H1 (cell line): ENCODE data around the gene LLGL2. TPM values are rescaled to one million over a fixed set of nuclear protein-coding genes. Genes with fewer than 3 reads are reported as not detected.

ENCODE experiments used
- BCL11A ChIP-seq, 2 experiments: IDR thresholded peaks; one replicate each; pipeline ENCODE4 v1.6.1; 2011; ENCODE audit warnings: low read depth in 2 of 2, low read length in 2 of 2, mild to moderate bottlenecking in 2 of 2
- CBX5 ChIP-seq: fragments of 300-800, 300-1000 bp; sonication (generic); IDR thresholded peaks from 2 replicates; pipeline ENCODE4 v1.7.1; 2016; ENCODE audit warnings: antibody characterized with exemption, low read length, low read depth
- HDAC6 ChIP-seq: IDR thresholded peaks from one replicate; pipeline ENCODE4 v1.7.1; 2012; ENCODE audit warnings: low read depth, mild to moderate bottlenecking, inconsistent platforms, low read length, moderate library complexity
- RNF2 ChIP-seq: fragments of 200-900, 300-1000 bp; sonication (generic); IDR thresholded peaks from 2 replicates; pipeline ENCODE4 v1.7.1; 2016; ENCODE audit warnings: borderline replicate concordance, low read depth, mild to moderate bottlenecking, antibody characterized with exemption, low read length; ENCODE audit not compliant: poor library complexity, severe bottlenecking; ENCODE audit errors: missing control alignments
- TBP ChIP-seq: IDR thresholded peaks from 2 replicates; pipeline ENCODE4 v1.6.1; 2011; ENCODE audit warnings: low read depth, low read length, improper control_type of control experiment
- polyA plus RNA-seq, 7 experiments: library from polyadenylated mRNA; depleted of rRNA in 3 of 7; stranded (reverse) in 5 of 7; unstranded in 2 of 7; fragments of >200 nt in 5 of 7; fragments of 200-250 nt in 2 of 7; gene quantifications; 1 replicate in 5 of 7; 2 replicates in 1 of 7; 4 replicates in 1 of 7; pipeline versions ENCODE4 v1.2.1 to v1.2.3, GENCODE V29; 2011 to 2013; ENCODE audit warnings: missing spikeins in 2 of 7, mixed read lengths in 2 of 7
- total RNA-seq: library from RNA; stranded (reverse); fragmentation: NEBNext Ultra II Directional; extraction: Animal tissue kit (Norgen Biotek cat#: 25700); gene quantifications from 2 replicates; pipeline ENCODE4 v1.2.1, GENCODE V29; 2021
- TF ChIP-seq, protein P1 (sequence below): IDR thresholded peaks from 2 replicates; pipeline ENCODE4 v1.6.1; 2012; ENCODE audit warnings: inconsistent platforms
- TF ChIP-seq, protein P2 (sequence below): IDR thresholded peaks from 2 replicates; pipeline ENCODE4 v1.6.1; 2012; ENCODE audit warnings: inconsistent platforms

The LLGL2 gene
- total and polyA plus RNA-seq, 2 of the 8 experiments (the other 6 are each of a cell fraction or from before 2014, with no cell fraction given): 64.5 to 77.1 TPM

DNA sequence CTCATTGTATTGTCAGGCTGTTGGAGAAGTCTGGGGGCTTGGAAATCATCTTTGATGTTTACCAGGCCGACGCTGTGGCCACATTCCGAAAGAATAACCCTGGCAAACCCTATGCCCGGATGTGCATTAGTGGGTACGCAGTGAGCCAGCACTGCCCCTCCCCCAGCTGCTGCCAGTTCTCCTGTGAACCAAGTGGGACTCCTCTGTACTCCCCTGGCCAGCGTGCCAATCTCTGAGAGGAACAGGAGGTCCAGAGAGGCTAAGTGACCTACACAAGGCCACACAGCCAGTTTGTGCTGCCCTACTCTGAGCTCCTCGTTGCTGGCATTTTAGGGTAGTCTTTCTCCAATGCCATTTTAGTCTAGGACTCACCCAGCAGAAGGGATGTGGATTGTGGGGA, 1.9 kb upstream of the LLGL2 start (continued):
- TF ChIP-seq TBP: no peak
- no peak for TF ChIP-seq CBX5
- TF ChIP-seq BCL11A (IDR thresholded peaks at IDR 0.05; ENCODE audit: low read depth in 2 of 2, low read length in 2 of 2): no peak
- TF ChIP-seq, protein P1, sequence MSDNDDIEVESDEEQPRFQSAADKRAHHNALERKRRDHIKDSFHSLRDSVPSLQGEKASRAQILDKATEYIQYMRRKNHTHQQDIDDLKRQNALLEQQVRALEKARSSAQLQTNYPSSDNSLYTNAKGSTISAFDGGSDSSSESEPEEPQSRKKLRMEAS: no peak
- TF ChIP-seq RNF2: no peak
- no peak for TF ChIP-seq HDAC6
- TF ChIP-seq, protein P2, sequence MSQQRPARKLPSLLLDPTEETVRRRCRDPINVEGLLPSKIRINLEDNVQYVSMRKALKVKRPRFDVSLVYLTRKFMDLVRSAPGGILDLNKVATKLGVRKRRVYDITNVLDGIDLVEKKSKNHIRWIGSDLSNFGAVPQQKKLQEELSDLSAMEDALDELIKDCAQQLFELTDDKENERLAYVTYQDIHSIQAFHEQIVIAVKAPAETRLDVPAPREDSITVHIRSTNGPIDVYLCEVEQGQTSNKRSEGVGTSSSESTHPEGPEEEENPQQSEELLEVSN: no peak
